Neutrophil (primary cell): ENCODE results near the gene PHC3.

Experiments
- H3K27ac ChIP-seq: fragments of 200-600 bp; sonication (generic); 2 replicates; pipeline ENCODE4 v1.5.1; 2016; ENCODE audit warnings: mild to moderate bottlenecking, moderate library complexity
- H3K27me3 ChIP-seq: fragments of 200-600 bp; sonication (generic); 2 replicates; pipeline ENCODE4 v1.6.0; 2016; ENCODE audit warnings: mild to moderate bottlenecking
- H3K36me3 ChIP-seq: fragments of 200-600 bp; sonication (generic); 2 replicates; pipeline ENCODE4 v1.5.1; 2017
- H3K4me1 ChIP-seq, 2 experiments: fragments of 200-600 bp in 1 of 2; sonication (generic) in 1 of 2; 1 replicate in 1 of 2; 2 replicates in 1 of 2; pipeline versions ENCODE4 v1.5.1 to v1.6.1; 2013 to 2016; ENCODE audit warnings: low read depth in 1 of 2, low read length in 1 of 2, mild to moderate bottlenecking in 1 of 2, moderate library complexity in 1 of 2; ENCODE audit not compliant: control insufficient read depth in 1 of 2, insufficient read depth in 1 of 2
- H3K4me3 ChIP-seq, 2 experiments: fragments of 200-600 bp in 1 of 2; sonication (generic) in 1 of 2; 1 replicate in 1 of 2; 2 replicates in 1 of 2; pipeline ENCODE4 v1.5.1; 2013 to 2016; ENCODE audit warnings: low read depth in 1 of 2, low read length in 1 of 2, mild to moderate bottlenecking in 1 of 2, moderate library complexity in 1 of 2
- H3K9me3 ChIP-seq: fragments of 200-600 bp; sonication (generic); 2 replicates; pipeline ENCODE4 v1.5.1; 2016
- CTCF ChIP-seq: fragments of 200-600 bp; sonication (generic); IDR thresholded peaks from 2 replicates; pipeline ENCODE4 v1.5.1; 2016; ENCODE audit warnings: antibody characterized with exemption

The PHC3 gene

GRCh38 chr3:170162630-170163029 is 18.9 kb downstream of the PHC3 start:
- no peak overlapping the region for H3K4me3 ChIP-seq
- no peaks in the 10 kb centered on the region for H3K9me3 ChIP-seq
- TF ChIP-seq CTCF: no peak
- peaks cover 42% of the 10 kb centered on the region for H3K36me3 ChIP-seq
- H3K4me1 ChIP-seq: no peaks in the 10 kb centered on the region
- H3K27me3 ChIP-seq: no peaks in the 10 kb centered on the region
- no peak overlapping the region for H3K27ac ChIP-seq

- Histone ChIP-seq H3K9me3 (no peaks in the 10 kb centered on the region), H3K27me3 (no peaks in the 10 kb centered on the region), H3K36me3 (peaks cover 36% of the 10 kb centered on the region), H3K4me3 (no peak overlapping the region), H3K4me1 (no peaks in the 10 kb centered on the region), H3K27ac (no peak overlapping the region)
- TF ChIP-seq CTCF: no peak
Observed at GRCh38 chr3:170162052-170162451, 19.5 kb downstream of the PHC3 start.

- no peak for TF ChIP-seq CTCF
- Histone ChIP-seq H3K36me3 (peaks cover 27% of the 10 kb centered on the region), H3K27ac (no peak overlapping the region), H3K4me1 (peaks cover 7 to 8% of the 10 kb centered on the region in 2 experiments), H3K27me3 (no peaks in the 10 kb centered on the region), H3K9me3 (no peaks in the 10 kb centered on the region), H3K4me3 (no peak overlapping the region)
Observed at GRCh38 chr3:170159933-170160332, 21.6 kb downstream of the PHC3 start.

- no peak for TF ChIP-seq CTCF
- Histone ChIP-seq H3K4me3 (no peak overlapping the region), H3K27me3 (no peaks in the 10 kb centered on the region), H3K36me3 (peaks cover 27% of the 10 kb centered on the region), H3K4me1 (peaks cover 11 to 13% of the 10 kb centered on the region in 2 experiments), H3K27ac (no peak overlapping the region), H3K9me3 (no peaks in the 10 kb centered on the region)
Observed at GRCh38 chr3:170159459-170159858, 22.1 kb downstream of the PHC3 start.

- Histone ChIP-seq H3K27me3 (no peaks in the 10 kb centered on the region), H3K4me1 (peaks cover 16 to 20% of the 10 kb centered on the region in 2 experiments), H3K27ac (peak overlapping the region; percentile 86), H3K36me3 (peaks cover 8% of the 10 kb centered on the region), H3K9me3 (no peaks in the 10 kb centered on the region), H3K4me3 (no peak overlapping the region)
- TF ChIP-seq CTCF: no peak
Observed at GRCh38 chr3:170155604-170156003, 25.9 kb downstream of the PHC3 start.
